Glomerular endothelial cell (primary cell): ENCODE data around the gene TMX1. TPM values are rescaled to one million over a fixed set of nuclear protein-coding genes. Genes with fewer than 3 reads are reported as not detected.

ENCODE experiments used
- DNase-seq: peaks from one replicate; pipeline ENCODE4 v3.0.0-alpha.2; 2011; ENCODE audit warnings: low read depth, low spot score; ENCODE audit errors: extremely low read depth
- total RNA-seq: library from RNA; depleted of rRNA; stranded (reverse); fragments of >200 nt; gene quantifications from 2 replicates; pipeline ENCODE4 v1.2.3, GENCODE V29; 2015

The TMX1 gene
- total RNA-seq, 1 donor from 2014 or later, result 36.5 TPM

DNA sequence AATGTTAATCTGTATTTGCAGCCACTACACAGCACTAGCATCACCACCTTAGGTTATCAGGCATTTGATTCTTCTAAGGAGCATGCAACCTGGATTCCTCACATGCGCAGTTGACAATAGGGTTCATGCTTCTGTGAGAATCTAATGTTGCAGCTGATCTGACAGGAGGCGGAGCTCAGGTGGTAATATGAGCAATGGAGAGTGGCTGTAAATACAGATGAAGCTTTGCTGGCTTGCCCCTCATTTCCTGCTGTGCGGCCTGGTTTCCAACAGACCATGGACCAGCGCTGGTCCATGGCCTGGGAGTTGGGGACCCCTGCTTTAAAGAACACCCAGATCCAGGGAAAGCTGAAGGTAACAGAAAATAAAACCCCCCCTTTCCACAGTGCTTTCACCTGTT, 51.0 kb downstream of the TMX1 start:
- DNase-seq, result no peak

DNA sequence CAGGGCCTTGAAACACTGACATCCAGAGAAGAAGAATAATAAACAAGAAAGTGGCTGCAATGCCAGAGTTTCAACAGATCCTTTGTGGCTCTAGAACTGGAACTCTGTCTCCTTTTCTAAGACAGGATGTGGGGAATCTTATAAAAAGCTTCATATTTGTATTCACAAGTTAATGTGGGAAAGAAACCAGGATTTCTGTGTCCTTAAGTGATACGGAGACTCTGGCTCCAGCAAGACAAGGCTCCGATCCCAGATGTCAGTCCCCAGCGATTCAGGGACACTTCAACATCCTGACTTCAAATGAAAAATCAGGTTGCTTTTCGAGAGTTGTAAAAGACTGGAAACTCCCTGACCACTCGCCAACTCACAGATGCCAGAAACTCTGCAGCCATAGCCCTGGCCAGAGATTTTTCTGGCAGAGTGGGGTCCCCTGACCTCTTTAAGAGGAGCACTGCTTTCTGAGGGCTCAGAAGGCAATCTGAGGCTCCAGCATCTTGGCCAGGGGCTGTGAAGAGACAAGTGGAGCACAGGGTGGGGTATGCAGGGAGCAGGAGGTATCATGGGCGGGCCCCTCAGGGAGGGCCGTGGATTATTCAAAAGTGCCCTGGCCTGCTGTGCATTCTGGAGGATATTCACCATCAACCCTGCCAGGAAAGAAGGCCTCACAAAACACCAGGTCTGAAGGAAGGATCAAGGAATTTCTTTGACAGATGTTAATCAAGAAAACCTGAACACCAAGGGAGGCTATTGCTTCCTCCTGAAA, 53.3 kb downstream of the TMX1 start:
- DNase-seq, result no peak

DNA sequence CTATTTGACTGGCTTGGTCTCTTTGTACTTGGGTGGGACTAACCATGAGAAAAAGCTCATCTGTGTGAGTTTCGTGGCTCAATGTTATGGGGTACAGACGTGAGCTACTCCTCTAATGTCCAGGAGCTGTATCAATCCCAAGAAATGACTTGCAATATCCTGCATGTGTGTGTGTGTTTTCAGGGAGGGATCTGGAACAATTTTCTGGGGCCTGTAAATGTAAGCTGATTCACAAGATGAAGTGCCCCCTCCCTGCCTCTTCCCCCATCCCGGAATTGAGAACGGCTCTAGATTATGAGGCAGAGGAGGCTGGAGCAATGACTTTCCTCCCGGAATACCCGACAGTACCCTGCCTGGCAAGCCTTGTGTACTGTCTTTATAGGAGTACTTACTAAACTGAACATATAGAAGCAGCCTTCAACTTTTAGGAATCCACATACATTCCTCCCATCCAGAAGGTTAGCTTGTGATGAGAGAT, 53.9 kb downstream of the TMX1 start:
- no peak for DNase-seq

DNA sequence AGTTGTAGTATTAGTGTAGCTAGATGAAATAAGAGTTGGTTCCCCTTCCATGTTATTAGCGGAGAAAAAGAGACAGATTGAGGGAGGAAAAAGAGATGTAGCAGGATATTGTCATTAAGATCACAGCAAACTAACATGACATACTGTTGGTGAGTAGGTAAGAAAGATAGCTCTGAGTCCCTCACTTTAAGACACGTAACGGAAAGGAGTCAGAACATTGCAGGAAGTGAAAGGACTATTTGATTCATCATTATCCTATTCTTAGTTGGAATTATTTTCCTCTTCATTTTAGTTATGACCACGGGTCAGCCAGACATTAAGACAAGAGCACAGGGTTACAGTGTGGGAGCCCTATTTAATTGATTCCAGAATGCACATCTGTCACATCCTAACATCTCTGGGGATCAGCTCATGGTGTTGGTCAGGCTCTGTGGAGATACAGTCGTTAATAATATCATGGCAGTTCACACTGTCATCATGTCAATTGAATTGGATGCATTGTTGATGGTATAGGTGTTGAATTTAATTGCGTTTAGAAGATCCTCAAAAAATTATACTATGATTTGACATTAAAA, 55.0 kb downstream of the TMX1 start:
- DNase-seq, result no peak

DNA sequence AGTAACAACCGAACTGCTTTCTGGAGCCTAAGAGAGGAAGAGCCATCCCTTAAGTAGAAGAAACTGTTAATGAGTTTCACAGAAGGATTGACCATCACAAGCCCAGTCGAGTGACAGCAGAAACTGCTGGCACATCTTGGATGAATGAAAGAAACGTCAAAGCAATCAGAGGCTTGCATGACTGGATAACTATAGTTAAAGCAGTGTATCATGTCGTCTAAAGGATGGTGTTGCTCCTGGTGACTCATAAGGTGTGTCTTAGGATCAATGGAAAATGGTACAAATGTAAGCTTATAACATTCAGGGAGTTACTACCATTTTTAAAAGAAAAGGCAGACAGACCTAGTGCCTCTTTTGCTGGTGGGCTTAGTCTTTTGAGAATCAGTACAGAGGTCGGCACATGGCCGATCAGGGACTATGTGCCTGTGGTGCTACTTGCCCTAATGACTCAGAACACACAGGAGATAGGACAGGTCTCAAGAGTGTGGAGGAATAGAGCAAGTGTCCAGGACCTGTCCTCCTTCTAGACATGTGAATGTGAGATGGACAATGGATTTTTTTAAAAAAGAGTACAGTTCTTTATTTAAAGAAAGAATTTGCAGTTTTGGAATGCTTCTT, 55.7 kb downstream of the TMX1 start:
- DNase-seq, result no peak

DNA sequence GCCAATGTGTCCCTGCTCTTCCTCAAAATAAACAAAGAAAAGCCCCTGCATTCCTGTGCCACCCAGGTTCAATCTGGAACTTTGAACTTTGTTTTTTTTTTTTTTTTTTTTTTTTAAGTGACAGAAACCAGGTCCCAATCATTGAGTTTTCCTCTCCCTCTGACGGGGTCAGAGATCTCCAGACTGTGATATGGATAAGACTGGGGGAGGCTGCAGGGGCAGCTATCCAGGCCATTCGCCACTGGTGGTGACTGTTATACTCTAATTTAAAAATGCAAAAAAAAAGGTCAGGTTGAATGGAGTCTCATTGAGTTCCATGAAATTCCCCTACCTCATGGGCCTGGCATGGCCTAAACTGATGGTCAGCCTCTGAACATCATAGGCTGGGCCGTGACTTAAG, 57.0 kb downstream of the TMX1 start:
- no peak for DNase-seq

DNA sequence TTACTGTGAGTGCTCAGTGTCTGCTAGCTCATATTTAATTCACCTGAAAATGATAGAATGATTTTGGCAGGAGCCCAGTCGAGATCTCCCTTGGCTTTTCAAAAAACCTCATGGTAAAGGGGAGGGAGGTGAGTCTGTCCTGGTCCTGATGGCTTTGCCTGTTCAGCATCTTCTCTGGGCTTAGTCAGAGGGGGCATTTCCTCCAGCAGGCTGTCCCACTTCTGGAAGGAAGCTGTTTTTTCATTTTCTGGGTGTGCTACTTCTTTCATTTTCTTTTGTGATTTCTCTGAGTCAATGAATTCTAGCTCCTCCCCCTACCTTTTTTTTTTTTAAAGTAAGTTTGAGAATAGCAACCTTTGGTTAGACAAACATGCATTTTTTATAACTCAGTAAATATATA, 58.8 kb downstream of the TMX1 start:
- DNase-seq, result no peak

DNA sequence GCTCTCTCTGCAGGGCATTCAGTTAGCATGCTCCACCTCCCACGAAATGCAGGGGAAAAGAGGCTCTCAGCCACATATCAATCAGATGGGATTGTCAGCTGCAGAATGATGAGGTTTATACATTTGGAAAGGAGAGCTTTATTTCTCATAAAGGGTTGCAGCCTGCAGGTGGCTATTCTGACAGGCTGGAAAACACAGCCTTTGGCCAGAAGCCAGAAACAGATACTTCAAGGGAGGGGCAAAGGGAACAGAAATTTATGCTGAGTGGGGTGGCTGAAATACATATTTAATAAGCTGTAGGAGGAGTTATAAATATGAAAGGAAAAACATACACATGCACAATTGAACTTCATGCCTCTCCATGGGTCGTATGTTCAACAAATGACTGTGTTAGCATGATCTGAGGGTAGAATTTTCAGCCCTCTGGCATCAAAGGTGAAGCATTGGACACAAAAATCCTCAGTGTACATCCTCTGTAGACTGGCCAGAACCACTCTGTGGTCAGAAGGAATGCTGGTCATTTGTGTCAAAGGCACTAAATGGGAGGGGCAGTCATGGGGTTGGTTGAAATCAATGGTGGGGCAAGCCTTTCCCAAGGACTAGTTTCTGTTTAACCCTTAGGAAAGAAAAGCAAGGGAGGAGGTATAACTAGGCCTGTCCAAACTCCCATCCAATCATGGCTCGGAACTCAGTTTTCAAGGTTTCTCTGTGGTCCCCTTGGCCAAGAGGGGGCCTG, 62.4 kb downstream of the TMX1 start:
- no peak for DNase-seq

DNA sequence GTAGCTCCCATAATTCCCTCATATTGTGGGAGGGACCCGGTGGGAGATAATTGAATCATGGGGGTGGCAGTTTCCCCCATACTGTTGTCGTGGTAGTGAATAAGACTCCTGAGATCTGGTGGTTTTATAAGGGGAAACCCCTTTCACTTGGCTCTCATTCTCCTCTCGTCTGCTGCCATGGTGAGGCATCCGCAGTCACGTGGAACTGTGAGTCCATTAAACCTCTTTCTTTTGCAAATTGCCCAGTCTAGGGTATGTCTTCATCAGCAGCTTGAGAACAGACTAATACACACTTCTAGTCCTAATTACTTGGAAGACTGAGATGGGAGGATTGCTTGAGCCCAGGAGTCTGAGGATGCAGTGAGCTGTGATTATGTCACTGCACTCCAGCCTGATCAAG, 64.4 kb downstream of the TMX1 start:
- no peak for DNase-seq

DNA sequence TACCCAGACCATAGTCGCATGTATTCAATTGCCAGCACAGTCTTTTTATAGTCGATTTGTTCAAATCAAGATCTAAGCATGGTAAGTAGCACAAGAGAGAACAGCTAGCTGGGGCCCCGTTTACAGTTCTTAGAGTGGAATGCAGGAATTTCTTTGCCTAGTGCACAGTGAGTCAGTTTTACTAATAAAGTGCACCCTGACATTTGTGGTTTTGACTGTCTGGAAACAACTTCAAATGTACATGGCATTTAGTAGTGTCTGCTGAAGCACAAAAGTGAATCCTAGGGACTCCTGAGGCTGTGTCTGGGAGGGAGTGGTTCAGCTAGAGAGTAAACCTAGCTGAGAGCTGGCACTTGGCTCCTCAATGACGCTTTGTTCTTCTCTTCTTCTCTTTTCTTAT, 64.9 kb downstream of the TMX1 start:
- DNase-seq, result no peak

DNA sequence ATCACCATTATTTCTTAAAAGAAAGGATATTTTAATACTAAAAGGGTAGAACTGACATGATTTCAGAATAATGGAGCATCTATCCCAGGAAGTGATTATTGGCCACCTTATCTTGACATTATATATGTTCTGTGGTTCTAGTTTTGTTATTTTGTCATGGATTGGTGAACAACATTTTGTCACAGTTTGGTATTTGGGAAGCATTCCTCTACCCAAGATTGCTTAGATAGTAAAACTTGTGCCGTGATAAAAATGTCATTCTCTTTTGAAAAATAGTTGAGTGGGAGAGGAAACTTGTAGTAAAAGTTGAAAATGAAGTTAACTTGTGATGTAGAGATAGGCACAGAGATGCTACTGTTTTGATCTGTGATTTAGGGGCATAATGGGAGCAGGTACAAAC, 65.7 kb downstream of the TMX1 start:
- no peak for DNase-seq

Other genes starting within 250 kb of the TMX1 start
- gene TRIM9, start 145.1 kb upstream of the TMX1 start, total RNA-seq, result 0.06 and 0.19 TPM in 2 replicates